Sigmoid colon (tissue), 7 donors: ENCODE data around the gene CDC42BPB. TPM values are rescaled to one million over a fixed set of nuclear protein-coding genes. Genes with fewer than 3 reads are reported as not detected.

ENCODE experiments used
- DNase-seq: peaks from one replicate; pipeline ENCODE4 v3.0.0-alpha.2; 2019
- H3K27ac ChIP-seq, 4 donors: fragments of 200-600 bp; sonication (generic); one replicate each; pipeline ENCODE4 v1.5.1; 2016 to 2019; ENCODE audit warnings: mild to moderate bottlenecking in 1 of 4
- H3K27me3 ChIP-seq, 3 donors: fragments of 200-600 bp; sonication (generic); one replicate each; pipeline ENCODE4 v1.5.1; 2019; ENCODE audit warnings: mild to moderate bottlenecking in 1 of 3
- H3K36me3 ChIP-seq, 4 donors: fragments of 200-600 bp; sonication (generic); one replicate each; pipeline ENCODE4 v1.5.1; 2016 to 2019
- H3K4me1 ChIP-seq, 4 donors: fragments of 200-600 bp; sonication (generic); one replicate each; pipeline ENCODE4 v1.5.1; 2017 to 2019
- H3K4me3 ChIP-seq, 4 donors: fragments of 200-600 bp; sonication (generic); one replicate each; pipeline ENCODE4 v1.5.1; 2017 to 2019; ENCODE audit warnings: mild to moderate bottlenecking in 2 of 4, moderate library complexity in 1 of 4
- H3K9me3 ChIP-seq, 4 donors: fragments of 200-600 bp in 3 of 4; sonication (generic) in 3 of 4; one replicate each; pipeline versions ENCODE4 v1.5.1 to v1.6.1; 2013 to 2019
- CTCF ChIP-seq, 4 experiments: fragments of 450-650 bp in 3 of 4; fragments of 200-600 bp in 1 of 4; IDR thresholded peaks; one replicate each; pipeline ENCODE4 v1.5.1; 2016 to 2019; ENCODE audit warnings: antibody characterized with exemption in 4 of 4, mild to moderate bottlenecking in 3 of 4, moderate library complexity in 2 of 4
- EP300 ChIP-seq, 4 donors: sonication (generic); formaldehyde crosslinking; IDR thresholded peaks; one replicate each; pipeline ENCODE4 v1.6.1; 2017; ENCODE audit warnings: antibody characterized with exemption in 4 of 4
- POLR2A ChIP-seq, 2 donors: fragments of 450-650 bp; IDR thresholded peaks; one replicate each; pipeline ENCODE4 v1.6.1; 2016; ENCODE audit warnings: antibody characterized with exemption in 2 of 2, mild to moderate bottlenecking in 2 of 2, moderate library complexity in 2 of 2
- POLR2AphosphoS5 ChIP-seq, 4 donors: sonication (generic); formaldehyde crosslinking; IDR thresholded peaks; one replicate each; pipeline ENCODE4 v1.6.1; 2017; ENCODE audit warnings: antibody characterized with exemption in 4 of 4
- WGBS, 2 donors: extraction: QIAGEN DNeasy Blood & Tissue Kit; methylation state at CpG; one replicate each; pipeline ENCODE4 v1.1.7; 2013; 5-methylcytosine and 5-hydroxymethylcytosine counted together
- intact Hi-C: fragments of 100-400 bp; cut with DNase I; formaldehyde crosslinking; loops from one replicate; pipeline ENCODE4 v1.15.1; 2023
- polyA plus RNA-seq, 3 donors: library from polyadenylated mRNA; stranded (reverse); fragments of 200-250 nt; gene quantifications; one replicate each; pipeline ENCODE4 v1.2.3, GENCODE V29; 2013
- total RNA-seq, 4 donors: library from RNA; depleted of rRNA; stranded (reverse); fragments of >200 nt; gene quantifications; one replicate each; pipeline ENCODE4 v1.1.0, GENCODE V29; 2016
- donor health status: healthy with polysubstance abuse.
- donor health status: Bipolar disorder and iron deficiency.
- donor health status: healthy.

The CDC42BPB gene
- total and polyA plus RNA-seq, 7 donors = 18.0 to 82.3 (median 58.5) TPM

- H3K4me1 ChIP-seq = no peaks in the 10 kb centered on the region
- WGBS, 2 donors = 91 to 92% methylated on average over 21 of the region's 21 CpGs
- no peaks in the 10 kb centered on the region for H3K9me3 ChIP-seq
- DNase-seq = peak; percentile 45
- H3K36me3 ChIP-seq = peaks cover 0 to 18% (median under 1%) of the 10 kb centered on the region in 4 donors
- intact Hi-C loops = no loop called here
- TF ChIP-seq POLR2AphosphoS5 (IDR thresholded peaks at IDR 0.05) (no peak), CTCF (IDR thresholded peaks at IDR 0.05) (no peak), POLR2A (IDR thresholded peaks at IDR 0.05) (no peak), EP300 (IDR thresholded peaks at IDR 0.05) (no peak)
- no peaks in the 10 kb centered on the region for H3K27me3 ChIP-seq
- H3K27ac ChIP-seq = no peak overlapping the region
- no peak overlapping the region for H3K4me3 ChIP-seq
These were observed 146.9 kb downstream of the CDC42BPB start for GRCh38 chr14:102910442-102910841.

GRCh38 chr14:102909911-102910310 lies 147.4 kb downstream of the CDC42BPB start:
- Histone ChIP-seq H3K4me1 (no peaks in the 10 kb centered on the region), H3K27ac (no peak overlapping the region), H3K4me3 (no peak overlapping the region), H3K9me3 (no peaks in the 10 kb centered on the region), H3K36me3 (peaks cover 0 to 23% (median 2%) of the 10 kb centered on the region in 4 donors), H3K27me3 (no peaks in the 10 kb centered on the region)
- no peak for DNase-seq
- intact Hi-C loops = no loop called here
- TF ChIP-seq CTCF (IDR thresholded peaks at IDR 0.05) (no peak), EP300 (IDR thresholded peaks at IDR 0.05) (no peak), POLR2A (IDR thresholded peaks at IDR 0.05) (no peak)
- WGBS, 2 donors = 84 to 88% methylated on average over 10 of the region's 10 CpGs

- no peak overlapping the region for H3K27ac ChIP-seq
- intact Hi-C loops = no loop called here
- H3K4me1 ChIP-seq = no peaks in the 10 kb centered on the region
- DNase-seq = no peak
- no peaks in the 10 kb centered on the region for H3K27me3 ChIP-seq
- peaks cover 0 to 25% (median 2%) of the 10 kb centered on the region in 4 donors for H3K36me3 ChIP-seq
- TF ChIP-seq CTCF (IDR thresholded peaks at IDR 0.05) = no peak
- no peak for TF ChIP-seq POLR2A (IDR thresholded peaks at IDR 0.05)
- TF ChIP-seq EP300 (IDR thresholded peaks at IDR 0.05) = no peak
- TF ChIP-seq POLR2AphosphoS5 (IDR thresholded peaks at IDR 0.05) = no peak
- H3K9me3 ChIP-seq = no peaks in the 10 kb centered on the region
- H3K4me3 ChIP-seq = no peak overlapping the region
- 83 to 93% methylated on average over 10 of the region's 10 CpGs for WGBS, 2 donors
These were observed 147.9 kb downstream of the CDC42BPB start for GRCh38 chr14:102909462-102909861.

GRCh38 chr14:102908766-102909455 lies 148.4 kb downstream of the CDC42BPB start:
- H3K4me1 ChIP-seq = no peaks in the 10 kb centered on the region
- DNase-seq = peak; percentile 52
- H3K27ac ChIP-seq = no peak overlapping the region
- H3K36me3 ChIP-seq = peaks cover 0 to 27% (median 3%) of the 10 kb centered on the region in 4 donors
- no peaks in the 10 kb centered on the region for H3K9me3 ChIP-seq
- intact Hi-C loops = no loop called here
- H3K4me3 ChIP-seq = no peak overlapping the region
- no peak for TF ChIP-seq EP300 (IDR thresholded peaks at IDR 0.05)
- no peak for TF ChIP-seq CTCF (IDR thresholded peaks at IDR 0.05)
- no peak for TF ChIP-seq POLR2AphosphoS5 (IDR thresholded peaks at IDR 0.05)
- TF ChIP-seq POLR2A (IDR thresholded peaks at IDR 0.05) = no peak
- no peaks in the 10 kb centered on the region for H3K27me3 ChIP-seq
- WGBS, 2 donors = 95% methylated on average over 29 of the region's 29 CpGs
